GM23338 (cell line): ENCODE data around the gene PHAF1. TPM values are rescaled to one million over a fixed set of nuclear protein-coding genes. Genes with fewer than 3 reads are reported as not detected.

Experiments
- ATAC-seq: fragments of 200-7000 bp; cut with Tn5 transposase; 3 replicates; pipeline ENCODE4 v1.9.1; 2020
- DNase-seq: peaks from one replicate; pipeline ENCODE4 v3.0.0-alpha.2; 2015; ENCODE audit warnings: low spot score
- H2AFZ ChIP-seq: fragments of 200-600 bp; sonication (generic); 2 replicates; pipeline ENCODE4 v1.8.0; 2016; ENCODE audit warnings: antibody characterized with exemption, mild to moderate bottlenecking, moderate library complexity
- H3F3A ChIP-seq: fragments of 200-600 bp; sonication (generic); replicated peaks from 2 replicates; pipeline ENCODE4 v1.8.0; 2017; ENCODE audit warnings: antibody characterized with exemption, mixed run types, low read depth
- H3K27ac ChIP-seq: fragments of 200-600 bp; sonication (generic); 2 replicates; pipeline ENCODE4 v1.6.1; 2016; ENCODE audit warnings: low read depth
- H3K27me3 ChIP-seq: fragments of 200-600 bp; sonication (generic); 2 replicates; pipeline ENCODE4 v1.8.0; 2016; ENCODE audit warnings: mild to moderate bottlenecking, mixed run types, moderate library complexity; ENCODE audit not compliant: insufficient read depth
- H3K36me3 ChIP-seq: fragments of 200-600 bp; sonication (generic); 2 replicates; pipeline ENCODE4 v1.8.0; 2016; ENCODE audit warnings: mild to moderate bottlenecking; ENCODE audit not compliant: insufficient read depth
- H3K4me1 ChIP-seq: fragments of 200-600 bp; sonication (generic); 2 replicates; pipeline ENCODE4 v1.8.0; 2016; ENCODE audit warnings: mild to moderate bottlenecking, moderate library complexity; ENCODE audit not compliant: insufficient read depth
- H3K4me2 ChIP-seq: fragments of 200-600 bp; sonication (generic); 2 replicates; pipeline ENCODE4 v1.7.1; 2017; ENCODE audit warnings: mixed run types
- H3K4me3 ChIP-seq: fragments of 200-600 bp; sonication (generic); 2 replicates; pipeline ENCODE4 v1.6.1; 2016; ENCODE audit warnings: mixed run types
- H3K79me2 ChIP-seq: fragments of 200-600 bp; sonication (generic); replicated peaks from 2 replicates; pipeline ENCODE4 v1.8.0; 2017; ENCODE audit warnings: mild to moderate bottlenecking; ENCODE audit not compliant: insufficient read depth
- H3K9me2 ChIP-seq: fragments of 200-600 bp; sonication (generic); 2 replicates; pipeline ENCODE4 v1.8.0; 2017; ENCODE audit not compliant: insufficient read depth
- H4K20me1 ChIP-seq: fragments of 200-600 bp; sonication (generic); replicated peaks from 2 replicates; pipeline ENCODE4 v1.8.0; 2017; ENCODE audit warnings: mild to moderate bottlenecking; ENCODE audit not compliant: insufficient read depth
- H3K27ac Mint-ChIP-seq: 2 replicates; pipeline ENCODE4 v1.8.0; 2020; ENCODE audit warnings: inconsistent platforms, mild to moderate bottlenecking, moderate library complexity, mixed read lengths
- H3K27me3 Mint-ChIP-seq: 3 replicates; pipeline ENCODE4 v1.8.0; 2022; ENCODE audit warnings: low read depth, mild to moderate bottlenecking, moderate library complexity, mixed read lengths, inconsistent platforms; ENCODE audit not compliant: insufficient read depth, poor library complexity
- H3K36me3 Mint-ChIP-seq: 3 replicates; pipeline ENCODE4 v1.8.0; 2021; ENCODE audit warnings: low read depth, mild to moderate bottlenecking, inconsistent platforms, moderate library complexity, mixed read lengths
- H3K4me1 Mint-ChIP-seq: 3 replicates; pipeline ENCODE4 v1.8.0; 2020; ENCODE audit warnings: mild to moderate bottlenecking, inconsistent platforms, mixed read lengths
- H3K4me3 Mint-ChIP-seq: 3 replicates; pipeline ENCODE4 v1.8.0; 2021; ENCODE audit warnings: moderate library complexity, mild to moderate bottlenecking, inconsistent platforms, mixed read lengths
- H3K9me3 Mint-ChIP-seq: 3 replicates; pipeline ENCODE4 v1.8.0; 2020; ENCODE audit warnings: moderate library complexity, mild to moderate bottlenecking, inconsistent platforms, mixed read lengths
- CREB1 ChIP-seq: fragments of 250-450 bp; sonication (Bioruptor Pico); IDR thresholded peaks from 2 replicates; pipeline ENCODE4 v1.5.0; 2020; ENCODE audit warnings: low read depth, mild to moderate bottlenecking, moderate library complexity
- EZH2 ChIP-seq: fragments of 200-600 bp; sonication (generic); IDR thresholded peaks from one replicate; pipeline ENCODE4 v1.8.0; 2017; ENCODE audit warnings: antibody characterized with exemption, mild to moderate bottlenecking, low read depth; ENCODE audit not compliant: unreplicated experiment
- EZH2phosphoT487 ChIP-seq: fragments of 200-600 bp; sonication (generic); IDR thresholded peaks from one replicate; pipeline ENCODE4 v1.8.1; 2018; ENCODE audit warnings: antibody characterized with exemption; ENCODE audit not compliant: unreplicated experiment
- JUNB ChIP-seq: IDR thresholded peaks from one replicate; pipeline ENCODE4 v1.6.1; 2016; ENCODE audit warnings: antibody characterized with exemption; ENCODE audit not compliant: unreplicated experiment
- NANOG ChIP-seq: IDR thresholded peaks from 2 replicates; pipeline ENCODE4 v1.6.1; 2016; ENCODE audit warnings: antibody characterized with exemption, borderline replicate concordance
- POLR2AphosphoS5 ChIP-seq: IDR thresholded peaks from 2 replicates; pipeline ENCODE4 v1.6.1; 2016; ENCODE audit warnings: antibody characterized with exemption, low read depth
- STAT1 ChIP-seq: IDR thresholded peaks from one replicate; pipeline ENCODE4 v1.6.1; 2016; ENCODE audit warnings: antibody characterized with exemption; ENCODE audit not compliant: unreplicated experiment
- ZNF114 ChIP-seq: fragments of 250-450 bp; sonication (Bioruptor Pico); IDR thresholded peaks from 2 replicates; pipeline ENCODE4 v1.5.0; 2020; ENCODE audit warnings: mild to moderate bottlenecking, moderate library complexity
- ZNF331 ChIP-seq: fragments of 250-450 bp; sonication (Bioruptor Pico); IDR thresholded peaks from 2 replicates; pipeline ENCODE4 v1.5.0; 2020; ENCODE audit warnings: low read depth, mild to moderate bottlenecking, moderate library complexity
- polyA plus RNA-seq: library from polyadenylated mRNA; unstranded; fragments of >200 nt; fragmentation: Nextera tagmentation; extraction: Ambion mirVana; gene quantifications from 2 replicates; pipeline ENCODE4 v1.2.1, GENCODE V29; 2016
- total RNA-seq: library from RNA; depleted of rRNA; stranded (reverse); fragments of >200 nt; shearing (Covaris generic); gene quantifications from 2 replicates; pipeline ENCODE4 v1.2.3, GENCODE V29; 2014
- TF ChIP-seq, protein P1 (sequence below): IDR thresholded peaks from 2 replicates; pipeline ENCODE4 v1.6.1; 2016; ENCODE audit warnings: antibody characterized with exemption
- TF ChIP-seq, protein P2 (sequence below): fragments of 250-450 bp; sonication (Bioruptor Pico); IDR thresholded peaks from 2 replicates; pipeline ENCODE4 v1.5.0; 2020; ENCODE audit warnings: mild to moderate bottlenecking, moderate library complexity
- TF ChIP-seq, protein P3 (sequence below), 2 experiments: fragments of 200-600 bp in 1 of 2; sonication (generic) in 1 of 2; conservative IDR thresholded peaks; 2 replicates each; pipeline versions ENCODE4 v1.5.1 to v1.6.1; 2016 to 2017; ENCODE audit warnings: antibody characterized with exemption in 2 of 2, low read depth in 2 of 2, mild to moderate bottlenecking in 2 of 2, moderate library complexity in 1 of 2
- TF ChIP-seq, protein P4 (sequence below): IDR thresholded peaks from one replicate; pipeline ENCODE4 v1.6.1; 2018; ENCODE audit warnings: antibody characterized with exemption; ENCODE audit not compliant: unreplicated experiment

PHAF1 gene
- total and polyA plus RNA-seq, 2 experiments from 2014 or later: 14.7 to 35.9 TPM

DNA sequence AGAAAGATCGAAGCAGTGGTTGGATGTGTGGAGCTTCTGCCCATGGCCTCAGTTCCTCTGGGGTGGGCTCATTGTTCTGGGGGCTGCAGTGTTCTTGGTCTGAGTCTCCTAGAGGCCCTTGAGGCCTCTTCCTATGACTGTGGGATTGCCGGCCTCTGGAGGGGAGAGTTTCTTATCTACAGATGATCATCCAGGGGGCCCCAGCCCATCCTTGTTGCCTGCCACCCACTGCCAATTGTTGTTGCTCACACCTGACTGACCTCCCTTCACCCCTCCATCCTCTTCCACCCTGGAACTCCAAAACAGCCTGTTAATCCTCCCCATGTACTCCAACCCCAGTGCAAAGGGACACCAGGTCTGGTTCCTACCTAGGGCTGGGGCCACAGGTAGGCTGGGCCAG, 35.2 kb downstream of the PHAF1 start:
- H3F3A ChIP-seq: 0 out of 2 replicates have a peak, but pooled peaks cover 7% of the 10 kb centered on the region
- H3K4me1 ChIP-seq: no peaks in the 10 kb centered on the region
- H3K27ac ChIP-seq: no peak overlapping the region
- no peak for DNase-seq
- Mint-ChIP-seq H3K4me3 (no peak overlapping the region), H3K9me3 (no peaks in the 10 kb centered on the region), H3K27ac (no peak overlapping the region), H3K4me1 (peaks cover 3% of the 10 kb centered on the region; the same call in 2 of the 3 replicates), H3K27me3 (peaks cover 10% of the 10 kb centered on the region), H3K36me3 (peaks cover 52% of the 10 kb centered on the region)
- no peak overlapping the region for H3K4me3 ChIP-seq
- H4K20me1 ChIP-seq: no peaks in the 10 kb centered on the region; the same call in 1 of the 2 replicates
- no peaks in the 10 kb centered on the region for H3K79me2 ChIP-seq
- peaks cover 19% of the 10 kb centered on the region; the same call in 1 of the 2 replicates for H3K27me3 ChIP-seq
- H2AFZ ChIP-seq: no peak overlapping the region
- ATAC-seq: no peak
- TF ChIP-seq NANOG: no peak
- no peak for TF ChIP-seq POLR2AphosphoS5
- TF ChIP-seq CREB1 (CRISPR knock-in tag): no peak
- no peak for TF ChIP-seq EZH2phosphoT487
- TF ChIP-seq, protein P1, sequence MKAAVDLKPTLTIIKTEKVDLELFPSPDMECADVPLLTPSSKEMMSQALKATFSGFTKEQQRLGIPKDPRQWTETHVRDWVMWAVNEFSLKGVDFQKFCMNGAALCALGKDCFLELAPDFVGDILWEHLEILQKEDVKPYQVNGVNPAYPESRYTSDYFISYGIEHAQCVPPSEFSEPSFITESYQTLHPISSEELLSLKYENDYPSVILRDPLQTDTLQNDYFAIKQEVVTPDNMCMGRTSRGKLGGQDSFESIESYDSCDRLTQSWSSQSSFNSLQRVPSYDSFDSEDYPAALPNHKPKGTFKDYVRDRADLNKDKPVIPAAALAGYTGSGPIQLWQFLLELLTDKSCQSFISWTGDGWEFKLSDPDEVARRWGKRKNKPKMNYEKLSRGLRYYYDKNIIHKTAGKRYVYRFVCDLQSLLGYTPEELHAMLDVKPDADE: no peak
- TF ChIP-seq, protein P2, sequence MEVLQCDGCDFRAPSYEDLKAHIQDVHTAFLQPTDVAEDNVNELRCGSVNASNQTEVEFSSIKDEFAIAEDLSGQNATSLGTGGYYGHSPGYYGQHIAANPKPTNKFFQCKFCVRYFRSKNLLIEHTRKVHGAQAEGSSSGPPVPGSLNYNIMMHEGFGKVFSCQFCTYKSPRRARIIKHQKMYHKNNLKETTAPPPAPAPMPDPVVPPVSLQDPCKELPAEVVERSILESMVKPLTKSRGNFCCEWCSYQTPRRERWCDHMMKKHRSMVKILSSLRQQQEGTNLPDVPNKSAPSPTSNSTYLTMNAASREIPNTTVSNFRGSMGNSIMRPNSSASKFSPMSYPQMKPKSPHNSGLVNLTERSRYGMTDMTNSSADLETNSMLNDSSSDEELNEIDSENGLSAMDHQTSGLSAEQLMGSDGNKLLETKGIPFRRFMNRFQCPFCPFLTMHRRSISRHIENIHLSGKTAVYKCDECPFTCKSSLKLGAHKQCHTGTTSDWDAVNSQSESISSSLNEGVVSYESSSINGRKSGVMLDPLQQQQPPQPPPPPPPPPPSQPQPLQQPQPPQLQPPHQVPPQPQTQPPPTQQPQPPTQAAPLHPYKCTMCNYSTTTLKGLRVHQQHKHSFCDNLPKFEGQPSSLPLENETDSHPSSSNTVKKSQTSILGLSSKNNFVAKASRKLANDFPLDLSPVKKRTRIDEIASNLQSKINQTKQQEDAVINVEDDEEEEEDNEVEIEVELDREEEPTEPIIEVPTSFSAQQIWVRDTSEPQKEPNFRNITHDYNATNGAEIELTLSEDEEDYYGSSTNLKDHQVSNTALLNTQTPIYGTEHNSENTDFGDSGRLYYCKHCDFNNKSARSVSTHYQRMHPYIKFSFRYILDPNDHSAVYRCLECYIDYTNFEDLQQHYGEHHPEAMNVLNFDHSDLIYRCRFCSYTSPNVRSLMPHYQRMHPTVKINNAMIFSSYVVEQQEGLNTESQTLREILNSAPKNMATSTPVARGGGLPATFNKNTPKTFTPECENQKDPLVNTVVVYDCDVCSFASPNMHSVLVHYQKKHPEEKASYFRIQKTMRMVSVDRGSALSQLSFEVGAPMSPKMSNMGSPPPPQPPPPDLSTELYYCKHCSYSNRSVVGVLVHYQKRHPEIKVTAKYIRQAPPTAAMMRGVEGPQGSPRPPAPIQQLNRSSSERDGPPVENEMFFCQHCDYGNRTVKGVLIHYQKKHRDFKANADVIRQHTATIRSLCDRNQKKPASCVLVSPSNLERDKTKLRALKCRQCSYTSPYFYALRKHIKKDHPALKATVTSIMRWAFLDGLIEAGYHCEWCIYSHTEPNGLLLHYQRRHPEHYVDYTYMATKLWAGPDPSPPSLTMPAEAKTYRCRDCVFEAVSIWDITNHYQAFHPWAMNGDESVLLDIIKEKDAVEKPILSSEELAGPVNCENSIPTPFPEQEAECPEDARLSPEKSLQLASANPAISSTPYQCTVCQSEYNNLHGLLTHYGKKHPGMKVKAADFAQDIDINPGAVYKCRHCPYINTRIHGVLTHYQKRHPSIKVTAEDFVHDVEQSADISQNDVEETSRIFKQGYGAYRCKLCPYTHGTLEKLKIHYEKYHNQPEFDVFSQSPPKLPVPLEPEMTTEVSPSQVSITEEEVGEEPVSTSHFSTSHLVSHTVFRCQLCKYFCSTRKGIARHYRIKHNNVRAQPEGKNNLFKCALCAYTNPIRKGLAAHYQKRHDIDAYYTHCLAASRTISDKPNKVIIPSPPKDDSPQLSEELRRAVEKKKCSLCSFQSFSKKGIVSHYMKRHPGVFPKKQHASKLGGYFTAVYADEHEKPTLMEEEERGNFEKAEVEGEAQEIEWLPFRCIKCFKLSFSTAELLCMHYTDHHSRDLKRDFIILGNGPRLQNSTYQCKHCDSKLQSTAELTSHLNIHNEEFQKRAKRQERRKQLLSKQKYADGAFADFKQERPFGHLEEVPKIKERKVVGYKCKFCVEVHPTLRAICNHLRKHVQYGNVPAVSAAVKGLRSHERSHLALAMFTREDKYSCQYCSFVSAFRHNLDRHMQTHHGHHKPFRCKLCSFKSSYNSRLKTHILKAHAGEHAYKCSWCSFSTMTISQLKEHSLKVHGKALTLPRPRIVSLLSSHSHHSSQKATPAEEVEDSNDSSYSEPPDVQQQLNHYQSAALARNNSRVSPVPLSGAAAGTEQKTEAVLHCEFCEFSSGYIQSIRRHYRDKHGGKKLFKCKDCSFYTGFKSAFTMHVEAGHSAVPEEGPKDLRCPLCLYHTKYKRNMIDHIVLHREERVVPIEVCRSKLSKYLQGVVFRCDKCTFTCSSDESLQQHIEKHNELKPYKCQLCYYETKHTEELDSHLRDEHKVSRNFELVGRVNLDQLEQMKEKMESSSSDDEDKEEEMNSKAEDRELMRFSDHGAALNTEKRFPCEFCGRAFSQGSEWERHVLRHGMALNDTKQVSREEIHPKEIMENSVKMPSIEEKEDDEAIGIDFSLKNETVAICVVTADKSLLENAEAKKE (CRISPR knock-in tag): no peak
- TF ChIP-seq, protein P3, sequence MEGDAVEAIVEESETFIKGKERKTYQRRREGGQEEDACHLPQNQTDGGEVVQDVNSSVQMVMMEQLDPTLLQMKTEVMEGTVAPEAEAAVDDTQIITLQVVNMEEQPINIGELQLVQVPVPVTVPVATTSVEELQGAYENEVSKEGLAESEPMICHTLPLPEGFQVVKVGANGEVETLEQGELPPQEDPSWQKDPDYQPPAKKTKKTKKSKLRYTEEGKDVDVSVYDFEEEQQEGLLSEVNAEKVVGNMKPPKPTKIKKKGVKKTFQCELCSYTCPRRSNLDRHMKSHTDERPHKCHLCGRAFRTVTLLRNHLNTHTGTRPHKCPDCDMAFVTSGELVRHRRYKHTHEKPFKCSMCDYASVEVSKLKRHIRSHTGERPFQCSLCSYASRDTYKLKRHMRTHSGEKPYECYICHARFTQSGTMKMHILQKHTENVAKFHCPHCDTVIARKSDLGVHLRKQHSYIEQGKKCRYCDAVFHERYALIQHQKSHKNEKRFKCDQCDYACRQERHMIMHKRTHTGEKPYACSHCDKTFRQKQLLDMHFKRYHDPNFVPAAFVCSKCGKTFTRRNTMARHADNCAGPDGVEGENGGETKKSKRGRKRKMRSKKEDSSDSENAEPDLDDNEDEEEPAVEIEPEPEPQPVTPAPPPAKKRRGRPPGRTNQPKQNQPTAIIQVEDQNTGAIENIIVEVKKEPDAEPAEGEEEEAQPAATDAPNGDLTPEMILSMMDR (conservative IDR thresholded peaks at IDR 0.05; ENCODE audit: low read depth in 2 of 2): no peak
- TF ChIP-seq ZNF114 (CRISPR knock-in tag): no peak
- no peak for TF ChIP-seq ZNF331 (CRISPR knock-in tag)
- TF ChIP-seq STAT1: no peak
- TF ChIP-seq, protein P4, sequence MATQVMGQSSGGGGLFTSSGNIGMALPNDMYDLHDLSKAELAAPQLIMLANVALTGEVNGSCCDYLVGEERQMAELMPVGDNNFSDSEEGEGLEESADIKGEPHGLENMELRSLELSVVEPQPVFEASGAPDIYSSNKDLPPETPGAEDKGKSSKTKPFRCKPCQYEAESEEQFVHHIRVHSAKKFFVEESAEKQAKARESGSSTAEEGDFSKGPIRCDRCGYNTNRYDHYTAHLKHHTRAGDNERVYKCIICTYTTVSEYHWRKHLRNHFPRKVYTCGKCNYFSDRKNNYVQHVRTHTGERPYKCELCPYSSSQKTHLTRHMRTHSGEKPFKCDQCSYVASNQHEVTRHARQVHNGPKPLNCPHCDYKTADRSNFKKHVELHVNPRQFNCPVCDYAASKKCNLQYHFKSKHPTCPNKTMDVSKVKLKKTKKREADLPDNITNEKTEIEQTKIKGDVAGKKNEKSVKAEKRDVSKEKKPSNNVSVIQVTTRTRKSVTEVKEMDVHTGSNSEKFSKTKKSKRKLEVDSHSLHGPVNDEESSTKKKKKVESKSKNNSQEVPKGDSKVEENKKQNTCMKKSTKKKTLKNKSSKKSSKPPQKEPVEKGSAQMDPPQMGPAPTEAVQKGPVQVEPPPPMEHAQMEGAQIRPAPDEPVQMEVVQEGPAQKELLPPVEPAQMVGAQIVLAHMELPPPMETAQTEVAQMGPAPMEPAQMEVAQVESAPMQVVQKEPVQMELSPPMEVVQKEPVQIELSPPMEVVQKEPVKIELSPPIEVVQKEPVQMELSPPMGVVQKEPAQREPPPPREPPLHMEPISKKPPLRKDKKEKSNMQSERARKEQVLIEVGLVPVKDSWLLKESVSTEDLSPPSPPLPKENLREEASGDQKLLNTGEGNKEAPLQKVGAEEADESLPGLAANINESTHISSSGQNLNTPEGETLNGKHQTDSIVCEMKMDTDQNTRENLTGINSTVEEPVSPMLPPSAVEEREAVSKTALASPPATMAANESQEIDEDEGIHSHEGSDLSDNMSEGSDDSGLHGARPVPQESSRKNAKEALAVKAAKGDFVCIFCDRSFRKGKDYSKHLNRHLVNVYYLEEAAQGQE: no peak
- TF ChIP-seq JUNB: no peak
- no peak for TF ChIP-seq EZH2
- H3K9me2 ChIP-seq: no peaks in the 10 kb centered on the region
- H3K4me2 ChIP-seq: no peak overlapping the region
- H3K36me3 ChIP-seq: peaks cover 5% of the 10 kb centered on the region; the same call in 1 of the 2 replicates
